ENCODE results near the gene PROC.

Gene PROC

GRCh38 chr2:127462461-127462860 lies 44.2 kb downstream of the PROC start:
- H3K4me3 ChIP-seq (ENCODE audit: low read length) = no peak overlapping the region

GRCh38 chr2:127463155-127463991 lies 45.1 kb downstream of the PROC start:
- H3K27ac ChIP-seq (ENCODE audit: low read length) = peak overlapping the region; percentile 44

More at GRCh38 chr2:127462461-127462860, 44.2 kb downstream of the PROC start:
- Histone ChIP-seq H3K9ac (ENCODE audit: low read length) (no peak overlapping the region), H3K36me3 (ENCODE audit: control insufficient read depth, low read depth, low read length) (no peaks in the 10 kb centered on the region), H3K4me1 (ENCODE audit: control insufficient read depth, low read depth, low read length) (peaks cover 14% of the 10 kb centered on the region), H3K27ac (ENCODE audit: low read length) (no peak overlapping the region), H3K9me3 (ENCODE audit: control insufficient read depth, low read depth, low read length) (no peaks in the 10 kb centered on the region), H3K27me3 (ENCODE audit: control insufficient read depth, insufficient read depth, low read length) (no peaks in the 10 kb centered on the region)

GRCh38 chr2:127464470-127465257 lies 46.4 kb downstream of the PROC start:
- Histone ChIP-seq H3K9ac (ENCODE audit: low read length) (no peak overlapping the region), H3K36me3 (ENCODE audit: control insufficient read depth, low read depth, low read length) (no peaks in the 10 kb centered on the region), H3K4me3 (ENCODE audit: low read length) (no peak overlapping the region), H3K9me3 (ENCODE audit: control insufficient read depth, low read depth, low read length) (no peaks in the 10 kb centered on the region), H3K27me3 (ENCODE audit: control insufficient read depth, insufficient read depth, low read length) (no peaks in the 10 kb centered on the region), H3K27ac (ENCODE audit: low read length) (no peak overlapping the region), H3K4me1 (ENCODE audit: control insufficient read depth, low read depth, low read length) (peaks cover 14% of the 10 kb centered on the region)

More at GRCh38 chr2:127463155-127463991, 45.1 kb downstream of the PROC start:
- no peaks in the 10 kb centered on the region for H3K36me3 ChIP-seq (ENCODE audit: control insufficient read depth, low read depth, low read length)
- no peak overlapping the region for H3K4me3 ChIP-seq (ENCODE audit: low read length)
- no peak overlapping the region for H3K9ac ChIP-seq (ENCODE audit: low read length)
- H3K9me3 ChIP-seq (ENCODE audit: control insufficient read depth, low read depth, low read length) = no peaks in the 10 kb centered on the region
- H3K4me1 ChIP-seq (ENCODE audit: control insufficient read depth, low read depth, low read length) = peaks cover 14% of the 10 kb centered on the region
- no peaks in the 10 kb centered on the region for H3K27me3 ChIP-seq (ENCODE audit: control insufficient read depth, insufficient read depth, low read length)

- Histone ChIP-seq H3K36me3 (ENCODE audit: control insufficient read depth, low read depth, low read length) (no peaks in the 10 kb centered on the region), H3K9ac (ENCODE audit: low read length) (no peak overlapping the region), H3K4me3 (ENCODE audit: low read length) (no peak overlapping the region), H3K27ac (ENCODE audit: low read length) (no peak overlapping the region), H3K4me1 (ENCODE audit: control insufficient read depth, low read depth, low read length) (peaks cover 14% of the 10 kb centered on the region), H3K27me3 (ENCODE audit: control insufficient read depth, insufficient read depth, low read length) (no peaks in the 10 kb centered on the region), H3K9me3 (ENCODE audit: control insufficient read depth, low read depth, low read length) (no peaks in the 10 kb centered on the region)
Observed at GRCh38 chr2:127465258-127465657, 47.0 kb downstream of the PROC start.

GRCh38 chr2:127469051-127469450 lies 50.8 kb downstream of the PROC start:
- Histone ChIP-seq H3K27ac (ENCODE audit: low read length) (no peak overlapping the region), H3K36me3 (ENCODE audit: control insufficient read depth, low read depth, low read length) (no peaks in the 10 kb centered on the region), H3K9ac (ENCODE audit: low read length) (no peak overlapping the region)

GRCh38 chr2:127469974-127470373 lies 51.7 kb downstream of the PROC start:
- no peaks in the 10 kb centered on the region for H3K9me3 ChIP-seq (ENCODE audit: control insufficient read depth, low read depth, low read length)
- H3K4me1 ChIP-seq (ENCODE audit: control insufficient read depth, low read depth, low read length) = no peaks in the 10 kb centered on the region
- H3K9ac ChIP-seq (ENCODE audit: low read length) = no peak overlapping the region
- no peaks in the 10 kb centered on the region for H3K27me3 ChIP-seq (ENCODE audit: control insufficient read depth, insufficient read depth, low read length)
- no peak overlapping the region for H3K4me3 ChIP-seq (ENCODE audit: low read length)
- no peak overlapping the region for H3K27ac ChIP-seq (ENCODE audit: low read length)
- no peaks in the 10 kb centered on the region for H3K36me3 ChIP-seq (ENCODE audit: control insufficient read depth, low read depth, low read length)

More at GRCh38 chr2:127469051-127469450, 50.8 kb downstream of the PROC start:
- peaks cover 3% of the 10 kb centered on the region for H3K4me1 ChIP-seq (ENCODE audit: control insufficient read depth, low read depth, low read length)
- no peak overlapping the region for H3K4me3 ChIP-seq (ENCODE audit: low read length)
- no peaks in the 10 kb centered on the region for H3K9me3 ChIP-seq (ENCODE audit: control insufficient read depth, low read depth, low read length)
- H3K27me3 ChIP-seq (ENCODE audit: control insufficient read depth, insufficient read depth, low read length) = no peaks in the 10 kb centered on the region

- H3K9me3 ChIP-seq (ENCODE audit: control insufficient read depth, low read depth, low read length) = no peaks in the 10 kb centered on the region
- H3K27ac ChIP-seq (ENCODE audit: low read length) = no peak overlapping the region
- no peaks in the 10 kb centered on the region for H3K4me1 ChIP-seq (ENCODE audit: control insufficient read depth, low read depth, low read length)
- no peaks in the 10 kb centered on the region for H3K36me3 ChIP-seq (ENCODE audit: control insufficient read depth, low read depth, low read length)
- H3K4me3 ChIP-seq (ENCODE audit: low read length) = no peak overlapping the region
- H3K27me3 ChIP-seq (ENCODE audit: control insufficient read depth, insufficient read depth, low read length) = no peaks in the 10 kb centered on the region
- H3K9ac ChIP-seq (ENCODE audit: low read length) = no peak overlapping the region
Observed at GRCh38 chr2:127471286-127471988, 53.2 kb downstream of the PROC start.

GRCh38 chr2:127472268-127472667 lies 54.0 kb downstream of the PROC start:
- Histone ChIP-seq H3K9ac (ENCODE audit: low read length) (no peak overlapping the region), H3K4me3 (ENCODE audit: low read length) (no peak overlapping the region), H3K4me1 (ENCODE audit: control insufficient read depth, low read depth, low read length) (no peaks in the 10 kb centered on the region), H3K9me3 (ENCODE audit: control insufficient read depth, low read depth, low read length) (no peaks in the 10 kb centered on the region), H3K36me3 (ENCODE audit: control insufficient read depth, low read depth, low read length) (no peaks in the 10 kb centered on the region), H3K27ac (ENCODE audit: low read length) (no peak overlapping the region), H3K27me3 (ENCODE audit: control insufficient read depth, insufficient read depth, low read length) (no peaks in the 10 kb centered on the region)

GRCh38 chr2:127475788-127476187 lies 57.6 kb downstream of the PROC start:
- Histone ChIP-seq H3K9ac (ENCODE audit: low read length) (no peak overlapping the region), H3K36me3 (ENCODE audit: control insufficient read depth, low read depth, low read length) (peaks cover 1% of the 10 kb centered on the region)

More at GRCh38 chr2:127475788-127476187, 57.6 kb downstream of the PROC start:
- H3K4me1 ChIP-seq (ENCODE audit: control insufficient read depth, low read depth, low read length) = peaks cover 19% of the 10 kb centered on the region
- no peak overlapping the region for H3K27ac ChIP-seq (ENCODE audit: low read length)
- no peaks in the 10 kb centered on the region for H3K27me3 ChIP-seq (ENCODE audit: control insufficient read depth, insufficient read depth, low read length)
- H3K9me3 ChIP-seq (ENCODE audit: control insufficient read depth, low read depth, low read length) = no peaks in the 10 kb centered on the region
- no peak overlapping the region for H3K4me3 ChIP-seq (ENCODE audit: low read length)

Measured in iPS-18a (cell line).